ENCODE data around the gene CCND3.

The CCND3 gene

GRCh38 chr6:41958022-41958856 lies 16.6 kb upstream of the CCND3 start:
- H3K9me3 ChIP-seq (ENCODE audit: severe bottlenecking): no peaks in the 10 kb centered on the region
- H3K27ac ChIP-seq: no peak overlapping the region
- H3K27me3 ChIP-seq (ENCODE audit: insufficient read depth, low read depth, severe bottlenecking): no peaks in the 10 kb centered on the region

GRCh38 chr6:41957117-41957516 lies 15.5 kb upstream of the CCND3 start:
- no peak for TF ChIP-seq CTCF (IDR thresholded peaks at IDR 0.05; ENCODE audit: low read depth, low read length)
- Histone ChIP-seq H3K27me3 (ENCODE audit: insufficient read depth, low read depth, severe bottlenecking) (no peaks in the 10 kb centered on the region), H3K4me3 (ENCODE audit: low read depth, low read length) (no peak overlapping the region), H3K9me3 (ENCODE audit: severe bottlenecking) (no peaks in the 10 kb centered on the region), H3K27ac (no peak overlapping the region), H3K36me3 (no peaks in the 10 kb centered on the region)
- DNase-seq: no peak

More at GRCh38 chr6:41958022-41958856, 16.6 kb upstream of the CCND3 start:
- H3K36me3 ChIP-seq: no peaks in the 10 kb centered on the region
- no peak overlapping the region for H3K4me3 ChIP-seq (ENCODE audit: low read depth, low read length)
- TF ChIP-seq CTCF (IDR thresholded peaks at IDR 0.05; ENCODE audit: low read depth, low read length): no peak
- DNase-seq: no peak

GRCh38 chr6:41955412-41955811 lies 13.8 kb upstream of the CCND3 start:
- DNase-seq: no peak
- H3K27ac ChIP-seq: no peak overlapping the region
- TF ChIP-seq CTCF (IDR thresholded peaks at IDR 0.05; ENCODE audit: low read depth, low read length): no peak
- H3K27me3 ChIP-seq (ENCODE audit: insufficient read depth, low read depth, severe bottlenecking): no peaks in the 10 kb centered on the region
- no peaks in the 10 kb centered on the region for H3K9me3 ChIP-seq (ENCODE audit: severe bottlenecking)
- H3K4me3 ChIP-seq (ENCODE audit: low read depth, low read length): no peak overlapping the region
- no peaks in the 10 kb centered on the region for H3K36me3 ChIP-seq

DNA sequence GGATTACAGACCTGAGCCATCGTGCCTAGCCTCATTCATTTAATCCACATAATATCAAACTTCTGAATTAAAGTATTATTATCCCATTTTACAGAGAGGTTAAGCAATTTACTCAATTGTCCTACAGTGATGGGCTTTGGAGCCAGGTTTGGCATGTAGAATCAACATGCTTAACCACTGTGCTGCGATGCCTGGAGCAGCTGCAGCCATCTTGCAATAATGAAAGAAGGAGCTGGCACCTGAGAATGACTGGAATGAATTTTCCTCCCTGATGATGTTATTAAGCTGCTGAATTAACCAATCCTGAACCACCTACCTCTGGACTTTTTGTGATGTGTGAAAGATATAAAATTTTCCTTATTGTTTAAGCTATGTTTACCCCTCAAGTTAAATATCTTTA lies 13.1 kb upstream of the CCND3 start:
- H3K9me3 ChIP-seq (ENCODE audit: severe bottlenecking): no peaks in the 10 kb centered on the region
- no peak overlapping the region for H3K27ac ChIP-seq
- H3K4me3 ChIP-seq (ENCODE audit: low read depth, low read length): no peak overlapping the region
- H3K36me3 ChIP-seq: no peaks in the 10 kb centered on the region
- no peak for DNase-seq
- TF ChIP-seq CTCF (IDR thresholded peaks at IDR 0.05; ENCODE audit: low read depth, low read length): no peak
- no peaks in the 10 kb centered on the region for H3K27me3 ChIP-seq (ENCODE audit: insufficient read depth, low read depth, severe bottlenecking)

DNA sequence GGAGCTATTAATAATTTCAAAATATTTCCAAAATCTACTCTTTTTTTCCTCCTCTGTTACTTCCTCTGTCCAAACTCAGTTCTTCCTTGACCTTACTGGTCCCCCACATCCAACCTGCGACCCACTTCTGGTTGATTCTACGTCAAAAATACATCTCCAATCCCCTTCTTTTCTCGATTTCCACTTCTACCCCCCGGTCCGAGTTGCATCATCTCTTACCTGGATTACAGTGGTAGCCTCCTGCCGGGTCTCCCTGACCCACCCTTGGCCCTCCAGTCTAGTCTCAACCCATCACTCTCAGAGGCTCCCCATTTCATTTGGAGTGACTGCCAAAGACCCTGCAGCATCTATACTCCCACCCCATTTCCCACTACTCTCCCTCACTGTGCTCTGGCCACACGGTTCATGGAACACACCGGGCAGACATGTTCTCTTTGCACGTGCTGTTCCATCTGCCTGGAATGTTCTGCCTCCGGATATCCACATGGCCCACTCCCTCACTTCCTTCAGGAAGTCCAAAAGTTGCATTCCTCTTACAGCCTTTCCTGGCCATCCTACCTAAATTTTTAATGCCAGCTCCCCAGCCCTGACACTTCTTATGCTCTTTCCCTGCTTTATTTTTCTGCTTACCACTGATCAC lies 6.1 kb upstream of the CCND3 start:
- no peak for DNase-seq
- Histone ChIP-seq H3K27ac (no peak overlapping the region), H3K4me3 (ENCODE audit: low read depth, low read length) (no peak overlapping the region), H3K36me3 (no peaks in the 10 kb centered on the region), H3K9me3 (ENCODE audit: severe bottlenecking) (no peaks in the 10 kb centered on the region), H3K27me3 (ENCODE audit: insufficient read depth, low read depth, severe bottlenecking) (no peaks in the 10 kb centered on the region)
- TF ChIP-seq CTCF (IDR thresholded peaks at IDR 0.05; ENCODE audit: low read depth, low read length): no peak

Measured in WERI-Rb-1 (cell line).